KMS-11 (cell line): Measurements from ENCODE around the gene CD151.

Experiments used
- H2AFZ ChIP-seq: fragments of 200-600 bp; sonication (generic); 2 replicates; pipeline ENCODE4 v1.6.1; 2016; ENCODE audit warnings: antibody characterized with exemption, mixed run types, low read depth
- H3K27ac ChIP-seq: fragments of 200-600 bp; sonication (generic); 2 replicates; pipeline ENCODE4 v1.6.1; 2016; ENCODE audit warnings: mild to moderate bottlenecking, mixed run types
- H3K27me3 ChIP-seq: fragments of 200-600 bp; sonication (generic); 2 replicates; pipeline ENCODE4 v1.6.1; 2017; ENCODE audit warnings: mild to moderate bottlenecking, low read depth, mixed run types, moderate library complexity; ENCODE audit not compliant: insufficient read depth
- H3K36me3 ChIP-seq: fragments of 200-600 bp; sonication (generic); 2 replicates; pipeline ENCODE4 v1.6.1; 2017; ENCODE audit warnings: mild to moderate bottlenecking, mixed run types; ENCODE audit not compliant: insufficient read depth
- H3K4me1 ChIP-seq: fragments of 200-600 bp; sonication (generic); 2 replicates; pipeline ENCODE4 v1.6.1; 2016; ENCODE audit warnings: mild to moderate bottlenecking, low read depth, mixed run types; ENCODE audit not compliant: poor library complexity, severe bottlenecking
- H3K4me2 ChIP-seq: fragments of 200-600 bp; sonication (generic); 2 replicates; pipeline ENCODE4 v1.7.0; 2016; ENCODE audit warnings: mild to moderate bottlenecking, mixed run types
- H3K4me3 ChIP-seq: fragments of 200-600 bp; sonication (generic); IDR thresholded peaks from 2 replicates; pipeline ENCODE4 v1.6.1; 2017; ENCODE audit warnings: low read depth, low read length, mixed read lengths; ENCODE audit not compliant: insufficient read depth
- H3K79me2 ChIP-seq: fragments of 200-600 bp; sonication (generic); 2 replicates; pipeline ENCODE4 v1.6.1; 2016; ENCODE audit warnings: low read depth, mixed run types; ENCODE audit not compliant: insufficient read depth
- H3K9ac ChIP-seq: fragments of 200-600 bp; sonication (generic); 2 replicates; pipeline ENCODE4 v1.6.1; 2016; ENCODE audit warnings: mild to moderate bottlenecking, mixed run types
- H4K20me1 ChIP-seq: fragments of 200-600 bp; sonication (generic); 2 replicates; pipeline ENCODE4 v1.6.1; 2016; ENCODE audit warnings: mild to moderate bottlenecking, mixed run types; ENCODE audit not compliant: insufficient read depth
- TF ChIP-seq, protein P1 (sequence below): fragments of 200-600 bp; sonication (generic); conservative IDR thresholded peaks from 2 replicates; pipeline ENCODE4 v1.6.1; 2017; ENCODE audit warnings: low read depth, mild to moderate bottlenecking, antibody characterized with exemption, low read length, moderate library complexity, mixed read lengths

The CD151 gene

DNA sequence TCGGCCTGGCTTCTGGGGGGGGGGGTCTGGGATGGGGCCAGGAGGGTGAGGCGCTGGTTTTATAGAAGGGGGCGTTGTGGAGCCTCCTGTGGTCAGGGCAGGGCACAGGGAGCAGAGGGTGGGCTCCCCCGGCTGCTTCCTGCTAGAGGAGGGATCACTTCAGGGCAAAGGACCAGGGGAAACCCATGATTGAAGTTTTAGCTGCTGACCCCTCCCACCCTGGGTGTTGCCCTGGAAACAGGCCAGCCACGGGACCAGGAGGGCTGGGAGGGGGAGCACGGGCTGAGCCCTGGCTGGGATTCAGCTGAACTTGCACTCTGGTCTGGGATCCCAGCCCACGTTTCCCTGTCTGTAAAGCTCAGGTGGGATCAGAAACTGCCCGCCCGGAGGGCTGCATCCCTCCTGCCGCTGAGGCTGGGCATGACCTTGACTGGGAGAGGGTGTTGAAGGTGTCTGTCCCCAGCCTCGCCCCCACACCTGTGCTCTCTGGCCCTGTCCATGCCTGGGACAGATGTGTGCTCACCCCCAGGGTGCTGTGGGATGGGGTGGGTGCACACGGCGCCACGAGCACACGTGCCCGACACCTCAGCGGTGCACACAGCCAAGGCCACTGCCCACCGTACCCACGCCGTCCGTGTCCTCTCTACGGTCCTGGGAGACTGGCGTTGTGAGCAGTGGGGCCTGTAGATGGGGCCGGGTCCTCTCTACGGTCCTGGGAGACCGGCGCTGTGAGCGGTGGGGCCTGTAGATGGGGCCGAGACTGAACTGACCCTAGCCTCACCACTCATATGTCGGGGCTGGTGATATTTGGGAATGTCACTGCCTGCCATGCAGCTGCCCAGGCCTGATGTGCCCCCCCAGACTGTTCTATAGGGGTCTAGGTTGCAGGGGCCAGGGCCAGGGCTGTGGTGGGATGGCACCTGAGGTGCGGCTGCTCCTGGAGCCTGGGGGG lies 12.2 kb downstream of the CD151 start:
- TF ChIP-seq, protein P1, sequence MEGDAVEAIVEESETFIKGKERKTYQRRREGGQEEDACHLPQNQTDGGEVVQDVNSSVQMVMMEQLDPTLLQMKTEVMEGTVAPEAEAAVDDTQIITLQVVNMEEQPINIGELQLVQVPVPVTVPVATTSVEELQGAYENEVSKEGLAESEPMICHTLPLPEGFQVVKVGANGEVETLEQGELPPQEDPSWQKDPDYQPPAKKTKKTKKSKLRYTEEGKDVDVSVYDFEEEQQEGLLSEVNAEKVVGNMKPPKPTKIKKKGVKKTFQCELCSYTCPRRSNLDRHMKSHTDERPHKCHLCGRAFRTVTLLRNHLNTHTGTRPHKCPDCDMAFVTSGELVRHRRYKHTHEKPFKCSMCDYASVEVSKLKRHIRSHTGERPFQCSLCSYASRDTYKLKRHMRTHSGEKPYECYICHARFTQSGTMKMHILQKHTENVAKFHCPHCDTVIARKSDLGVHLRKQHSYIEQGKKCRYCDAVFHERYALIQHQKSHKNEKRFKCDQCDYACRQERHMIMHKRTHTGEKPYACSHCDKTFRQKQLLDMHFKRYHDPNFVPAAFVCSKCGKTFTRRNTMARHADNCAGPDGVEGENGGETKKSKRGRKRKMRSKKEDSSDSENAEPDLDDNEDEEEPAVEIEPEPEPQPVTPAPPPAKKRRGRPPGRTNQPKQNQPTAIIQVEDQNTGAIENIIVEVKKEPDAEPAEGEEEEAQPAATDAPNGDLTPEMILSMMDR = no peak

GRCh38 chr11:845872-846495 lies 13.2 kb downstream of the CD151 start:
- 0 out of 2 replicates have a peak, but pooled peaks cover 4% of the 10 kb centered on the region for H4K20me1 ChIP-seq
- peaks cover 13% of the 10 kb centered on the region for H3K79me2 ChIP-seq
- H3K27me3 ChIP-seq = peaks cover 24% of the 10 kb centered on the region; the same call in 1 of the 2 replicates
- H3K4me2 ChIP-seq = no peak overlapping the region
- TF ChIP-seq, protein P1 = no peak
- H3K27ac ChIP-seq = no peak overlapping the region
- no peak overlapping the region for H3K9ac ChIP-seq
- H3K4me3 ChIP-seq = no peak overlapping the region
- H2AFZ ChIP-seq = no peak overlapping the region
- peaks cover 33% of the 10 kb centered on the region for H3K4me1 ChIP-seq
- no peaks in the 10 kb centered on the region for H3K36me3 ChIP-seq

More for the DNA sequence above, 12.2 kb downstream of the CD151 start:
- peaks cover 16% of the 10 kb centered on the region; the same call in 1 of the 2 replicates for H3K27me3 ChIP-seq
- H3K4me3 ChIP-seq = no peak overlapping the region
- H3K4me1 ChIP-seq = peaks cover 37% of the 10 kb centered on the region
- 0 out of 2 replicates have a peak, but pooled peaks cover 6% of the 10 kb centered on the region for H4K20me1 ChIP-seq
- H3K9ac ChIP-seq = no peak overlapping the region
- H3K36me3 ChIP-seq = no peaks in the 10 kb centered on the region
- H3K4me2 ChIP-seq = peak overlapping the region; percentile 51; the same call in 1 of the 2 replicates
- H3K79me2 ChIP-seq = peaks cover 17% of the 10 kb centered on the region
- H2AFZ ChIP-seq = no peak overlapping the region
- no peak overlapping the region for H3K27ac ChIP-seq

GRCh38 chr11:846496-847098 lies 13.8 kb downstream of the CD151 start:
- TF ChIP-seq, protein P1 = no peak
- Histone ChIP-seq H3K27me3 (peaks cover 26% of the 10 kb centered on the region; the same call in 1 of the 2 replicates), H3K36me3 (no peaks in the 10 kb centered on the region), H4K20me1 (no peaks in the 10 kb centered on the region), H2AFZ (no peak overlapping the region), H3K79me2 (peaks cover 7% of the 10 kb centered on the region; the same call in 1 of the 2 replicates), H3K4me1 (peaks cover 28% of the 10 kb centered on the region), H3K27ac (no peak overlapping the region), H3K4me3 (no peak overlapping the region), H3K4me2 (no peak overlapping the region), H3K9ac (no peak overlapping the region)

- H4K20me1 ChIP-seq = no peaks in the 10 kb centered on the region
- TF ChIP-seq, protein P1 = no peak
These were observed 15.1 kb downstream of the CD151 start for GRCh38 chr11:847876-848275.

More at GRCh38 chr11:847876-848275, 15.1 kb downstream of the CD151 start:
- no peak overlapping the region for H3K27ac ChIP-seq
- H3K27me3 ChIP-seq = peaks cover 26% of the 10 kb centered on the region; the same call in 1 of the 2 replicates
- no peak overlapping the region for H3K4me3 ChIP-seq
- H3K36me3 ChIP-seq = no peaks in the 10 kb centered on the region
- H3K4me2 ChIP-seq = no peak overlapping the region
- H2AFZ ChIP-seq = no peak overlapping the region
- no peaks in the 10 kb centered on the region for H3K79me2 ChIP-seq
- H3K4me1 ChIP-seq = peaks cover 28% of the 10 kb centered on the region
- no peak overlapping the region for H3K9ac ChIP-seq
